Measurements from ENCODE around the gene FAS.
A peak's percentile ranks its signal among the peaks of the same experiment; 100 is the strongest.

Gene FAS

DNA sequence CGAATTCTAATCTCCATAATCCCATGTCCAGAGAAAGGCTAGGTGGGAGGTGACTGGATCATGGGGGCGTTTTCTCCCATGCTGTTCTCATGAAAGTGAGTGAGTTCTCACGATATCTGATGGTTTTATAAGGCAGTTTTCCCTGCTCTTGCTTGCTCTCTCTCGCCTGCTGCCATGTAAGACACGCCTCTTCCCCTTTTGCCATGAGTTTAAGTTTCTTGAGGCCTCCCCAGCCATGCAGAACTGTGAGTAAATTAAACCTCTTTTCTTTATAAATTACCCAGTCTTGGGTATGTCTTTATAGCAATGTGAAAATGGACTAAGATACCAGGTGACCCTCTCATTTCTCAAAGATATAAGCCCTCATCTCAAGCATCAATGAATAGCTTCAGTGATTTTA lies 36.9 kb upstream of the FAS start:
- TF ChIP-seq Cebpa-rat (IDR thresholded peaks at IDR 0.05): no peak
- H3K4me2 ChIP-seq: no peak overlapping the region
- H3K9ac ChIP-seq: no peak overlapping the region
- H3K4me1 ChIP-seq: peaks cover 24% of the 10 kb centered on the region
- H4K20me1 ChIP-seq: no peaks in the 10 kb centered on the region
- no peaks in the 10 kb centered on the region for H3K36me3 ChIP-seq
- no peak overlapping the region for H3K27ac ChIP-seq
- no peaks in the 10 kb centered on the region for H3K9me3 ChIP-seq
- no peak overlapping the region for H3K4me3 ChIP-seq
- no peaks in the 10 kb centered on the region for H3K27me3 ChIP-seq

DNA sequence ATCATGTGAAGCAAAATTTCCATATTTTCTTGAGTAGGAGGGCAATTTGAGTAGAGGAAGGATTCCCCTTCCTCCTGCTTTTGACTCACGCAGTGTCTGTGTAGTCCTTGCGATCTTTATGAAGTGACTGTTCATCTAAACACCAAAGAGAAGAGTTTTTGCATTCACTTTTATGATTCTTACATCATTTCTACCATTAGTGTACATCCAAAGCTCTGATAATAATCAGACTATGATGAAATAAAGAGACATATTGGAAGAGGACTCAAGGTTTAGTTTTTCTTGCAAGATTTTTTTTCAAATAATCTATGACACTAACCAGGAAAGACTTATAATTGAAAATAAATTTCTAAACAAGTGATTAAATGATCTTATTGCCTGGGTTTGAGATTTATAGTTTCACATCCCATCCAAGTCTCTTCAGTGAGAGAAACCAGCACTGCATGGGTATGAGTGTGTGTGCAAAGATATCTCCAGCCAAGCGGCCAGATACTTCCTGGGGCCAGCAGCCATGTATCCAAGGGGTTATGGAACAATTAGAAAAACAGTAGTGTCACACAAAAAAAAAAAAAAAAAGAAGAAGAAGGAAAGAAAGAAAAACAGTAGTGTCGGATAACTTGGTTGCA lies 36.0 kb upstream of the FAS start:
- no peak overlapping the region for H3K27ac ChIP-seq
- H3K4me2 ChIP-seq: no peak overlapping the region
- H4K20me1 ChIP-seq: no peaks in the 10 kb centered on the region
- H3K4me1 ChIP-seq: peaks cover 24% of the 10 kb centered on the region
- H3K9me3 ChIP-seq: no peaks in the 10 kb centered on the region
- no peaks in the 10 kb centered on the region for H3K36me3 ChIP-seq
- TF ChIP-seq Cebpa-rat (IDR thresholded peaks at IDR 0.05): no peak
- H3K9ac ChIP-seq: no peak overlapping the region
- H3K4me3 ChIP-seq: no peak overlapping the region
- no peaks in the 10 kb centered on the region for H3K27me3 ChIP-seq

DNA sequence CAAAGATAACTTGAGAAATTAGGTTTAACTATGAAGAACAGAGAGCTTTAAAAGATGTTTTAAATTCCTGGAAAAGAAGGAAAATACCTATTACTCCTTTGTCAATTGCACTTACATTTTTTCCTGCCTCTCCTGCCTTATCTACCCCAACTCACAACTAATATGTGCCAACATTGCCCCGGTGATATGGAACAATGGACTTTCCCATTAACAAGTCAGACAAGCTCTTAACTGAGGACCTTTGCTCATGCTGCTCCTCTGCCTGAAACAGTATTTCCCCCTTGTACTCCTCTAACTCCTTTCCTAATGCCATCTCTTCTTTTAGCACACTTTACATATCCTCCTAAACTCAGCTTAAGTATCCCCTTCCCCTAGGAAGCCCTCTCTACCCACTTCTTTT lies 33.2 kb upstream of the FAS start:
- no peak for TF ChIP-seq Cebpa-rat (IDR thresholded peaks at IDR 0.05)
- Histone ChIP-seq H3K4me2 (no peak overlapping the region), H3K27me3 (no peaks in the 10 kb centered on the region), H4K20me1 (no peaks in the 10 kb centered on the region), H3K9me3 (no peaks in the 10 kb centered on the region), H3K4me3 (no peak overlapping the region), H3K27ac (no peak overlapping the region), H3K36me3 (no peaks in the 10 kb centered on the region), H3K4me1 (peaks cover 12% of the 10 kb centered on the region), H3K9ac (no peak overlapping the region)

DNA sequence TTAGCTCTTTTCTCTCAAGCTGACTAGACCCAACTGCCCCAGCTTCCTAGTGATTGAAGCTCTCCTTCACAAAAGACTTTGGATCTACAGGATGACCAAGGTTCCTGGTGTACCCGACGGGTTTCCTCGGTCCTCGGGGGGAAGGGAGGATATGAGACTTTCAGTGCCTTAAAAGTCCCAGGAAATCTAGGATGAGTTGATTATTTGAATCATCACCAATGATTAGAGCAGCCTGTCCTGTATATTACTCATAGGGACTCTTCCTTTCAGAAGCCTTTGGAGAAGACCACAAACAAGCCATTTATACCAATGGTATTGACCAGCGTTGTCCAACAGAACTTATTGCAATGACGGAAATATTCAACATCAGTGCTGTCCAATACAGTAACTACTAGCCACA lies 31.9 kb upstream of the FAS start:
- H4K20me1 ChIP-seq: no peaks in the 10 kb centered on the region
- no peak overlapping the region for H3K4me2 ChIP-seq
- H3K4me3 ChIP-seq: no peak overlapping the region
- H3K36me3 ChIP-seq: no peaks in the 10 kb centered on the region
- H3K27ac ChIP-seq: no peak overlapping the region
- no peaks in the 10 kb centered on the region for H3K9me3 ChIP-seq
- peaks cover 21% of the 10 kb centered on the region for H3K4me1 ChIP-seq
- TF ChIP-seq Cebpa-rat (IDR thresholded peaks at IDR 0.05): no peak
- H3K27me3 ChIP-seq: no peaks in the 10 kb centered on the region
- no peak overlapping the region for H3K9ac ChIP-seq

DNA sequence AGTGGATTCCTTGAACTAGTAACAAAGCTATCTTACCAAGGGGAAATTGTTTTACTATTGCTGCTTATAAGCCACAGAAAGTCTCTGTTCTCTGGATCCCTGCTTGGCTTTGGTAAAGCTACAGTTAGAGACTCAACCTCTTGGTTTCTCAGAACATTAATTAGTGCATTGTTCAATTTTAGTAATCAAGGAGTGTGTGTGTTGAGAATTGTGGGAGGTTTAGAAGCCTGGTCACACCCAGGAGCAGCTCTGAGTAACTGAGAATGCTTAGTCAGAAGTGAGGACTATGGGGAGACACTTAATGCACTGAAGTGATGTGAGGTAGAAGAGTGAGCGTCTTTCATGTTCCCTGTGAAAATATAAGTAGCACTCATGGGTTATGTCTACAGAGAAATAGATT lies 29.8 kb upstream of the FAS start:
- no peak for TF ChIP-seq Cebpa-rat (IDR thresholded peaks at IDR 0.05)
- no peaks in the 10 kb centered on the region for H3K27me3 ChIP-seq
- H3K27ac ChIP-seq: no peak overlapping the region
- H4K20me1 ChIP-seq: no peaks in the 10 kb centered on the region
- H3K4me3 ChIP-seq: no peak overlapping the region
- H3K9me3 ChIP-seq: no peaks in the 10 kb centered on the region
- H3K4me2 ChIP-seq: no peak overlapping the region
- no peak overlapping the region for H3K9ac ChIP-seq
- no peaks in the 10 kb centered on the region for H3K36me3 ChIP-seq
- peaks cover 21% of the 10 kb centered on the region for H3K4me1 ChIP-seq

DNA sequence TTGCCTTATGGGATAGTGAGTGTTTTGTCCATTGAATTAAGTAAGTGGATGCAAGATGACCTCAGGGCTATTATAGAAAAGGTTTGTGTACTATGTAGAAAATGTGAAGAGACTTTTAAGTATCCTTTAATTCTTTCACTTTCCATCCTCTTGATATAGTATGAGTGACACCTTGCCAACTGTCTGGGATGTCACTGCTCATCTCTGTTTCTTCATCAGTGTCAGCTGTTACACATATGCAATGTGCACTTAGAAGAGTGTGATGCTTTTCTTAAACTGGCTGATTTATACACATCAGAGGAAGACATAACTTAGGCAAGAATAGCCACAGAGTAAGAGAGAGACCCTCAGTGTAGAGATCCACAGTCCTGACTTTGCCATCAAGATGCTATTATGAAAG lies 29.3 kb upstream of the FAS start:
- Histone ChIP-seq H3K9ac (no peak overlapping the region), H3K4me1 (peaks cover 21% of the 10 kb centered on the region), H4K20me1 (no peaks in the 10 kb centered on the region), H3K27me3 (no peaks in the 10 kb centered on the region), H3K36me3 (no peaks in the 10 kb centered on the region), H3K27ac (no peak overlapping the region), H3K9me3 (no peaks in the 10 kb centered on the region), H3K4me2 (peak overlapping the region; percentile 49; the same call in 1 of the 2 replicates), H3K4me3 (no peak overlapping the region)
- TF ChIP-seq Cebpa-rat (IDR thresholded peaks at IDR 0.05): no peak

DNA sequence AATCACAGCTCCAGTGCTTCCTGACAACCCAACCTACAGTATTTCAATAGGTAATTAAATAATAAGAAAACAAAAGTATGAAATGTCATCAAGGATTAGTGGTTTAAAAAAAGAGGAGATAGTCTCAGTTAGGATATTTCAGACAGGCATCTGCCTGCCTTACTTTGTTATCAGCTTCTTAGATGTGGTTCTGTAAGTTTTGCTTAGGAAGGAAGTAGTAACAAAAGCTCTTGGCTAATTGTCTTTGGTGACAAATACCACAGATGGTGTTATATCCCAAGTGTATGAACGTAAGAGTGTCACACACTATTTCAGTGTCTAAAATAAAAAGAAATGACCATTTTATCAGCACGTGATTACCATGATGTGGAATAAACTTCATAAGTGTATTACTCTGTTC lies 28.3 kb upstream of the FAS start:
- Histone ChIP-seq H3K9ac (no peak overlapping the region), H3K4me2 (peak overlapping the region; percentile 49), H3K27me3 (no peaks in the 10 kb centered on the region), H3K9me3 (no peaks in the 10 kb centered on the region), H3K4me3 (no peak overlapping the region), H3K36me3 (no peaks in the 10 kb centered on the region), H3K4me1 (peaks cover 21% of the 10 kb centered on the region), H3K27ac (no peak overlapping the region), H4K20me1 (no peaks in the 10 kb centered on the region)
- TF ChIP-seq Cebpa-rat (IDR thresholded peaks at IDR 0.05): no peak

DNA sequence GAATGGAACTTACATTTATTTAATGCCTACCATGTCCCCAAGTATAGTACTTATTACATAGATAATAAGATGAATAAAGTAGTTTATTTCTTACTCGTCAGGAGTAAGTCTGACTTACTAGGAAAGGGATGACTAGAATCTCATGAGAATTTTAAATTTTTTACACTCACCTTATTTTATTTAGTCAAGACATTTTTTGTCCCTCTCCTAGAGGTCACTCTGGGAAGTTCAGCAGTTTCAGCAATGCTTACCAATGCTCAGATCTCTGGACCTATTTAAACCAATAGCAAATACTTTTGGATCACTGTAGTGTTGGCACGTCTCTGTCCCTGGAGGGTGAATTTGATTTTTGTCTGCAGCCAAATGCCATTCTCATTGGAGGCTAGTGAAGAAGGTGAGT lies 27.3 kb upstream of the FAS start:
- TF ChIP-seq Cebpa-rat (IDR thresholded peaks at IDR 0.05): no peak
- Histone ChIP-seq H3K4me2 (no peak overlapping the region), H3K9ac (no peak overlapping the region), H4K20me1 (no peaks in the 10 kb centered on the region), H3K27ac (no peak overlapping the region), H3K4me1 (peaks cover 21% of the 10 kb centered on the region), H3K27me3 (no peaks in the 10 kb centered on the region), H3K4me3 (no peak overlapping the region), H3K9me3 (no peaks in the 10 kb centered on the region), H3K36me3 (no peaks in the 10 kb centered on the region)

DNA sequence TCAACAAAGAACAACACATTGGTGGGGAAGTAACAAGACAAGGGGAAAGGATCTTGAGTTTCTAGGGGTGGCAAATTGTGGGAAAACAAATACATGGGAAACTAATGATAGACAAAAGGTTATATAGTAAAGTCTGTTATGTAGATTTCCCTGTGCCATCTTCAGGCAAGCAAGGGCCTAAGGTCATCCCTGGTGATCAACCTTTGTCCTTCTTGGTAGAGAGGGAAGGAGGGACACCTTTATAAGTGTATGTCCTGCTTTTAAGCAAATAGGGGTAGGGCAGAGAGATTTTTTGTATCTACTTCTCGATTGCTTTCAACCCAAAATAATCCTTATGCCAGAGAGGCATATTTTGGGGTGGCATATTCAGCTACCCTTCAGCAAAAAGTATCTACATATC lies 26.2 kb upstream of the FAS start:
- no peak for TF ChIP-seq Cebpa-rat (IDR thresholded peaks at IDR 0.05)
- H3K27me3 ChIP-seq: no peaks in the 10 kb centered on the region
- no peak overlapping the region for H3K9ac ChIP-seq
- H3K4me3 ChIP-seq: no peak overlapping the region
- no peaks in the 10 kb centered on the region for H3K9me3 ChIP-seq
- H3K4me1 ChIP-seq: peaks cover 21% of the 10 kb centered on the region
- H3K27ac ChIP-seq: no peak overlapping the region
- no peak overlapping the region for H3K4me2 ChIP-seq
- no peaks in the 10 kb centered on the region for H4K20me1 ChIP-seq
- H3K36me3 ChIP-seq: no peaks in the 10 kb centered on the region

DNA sequence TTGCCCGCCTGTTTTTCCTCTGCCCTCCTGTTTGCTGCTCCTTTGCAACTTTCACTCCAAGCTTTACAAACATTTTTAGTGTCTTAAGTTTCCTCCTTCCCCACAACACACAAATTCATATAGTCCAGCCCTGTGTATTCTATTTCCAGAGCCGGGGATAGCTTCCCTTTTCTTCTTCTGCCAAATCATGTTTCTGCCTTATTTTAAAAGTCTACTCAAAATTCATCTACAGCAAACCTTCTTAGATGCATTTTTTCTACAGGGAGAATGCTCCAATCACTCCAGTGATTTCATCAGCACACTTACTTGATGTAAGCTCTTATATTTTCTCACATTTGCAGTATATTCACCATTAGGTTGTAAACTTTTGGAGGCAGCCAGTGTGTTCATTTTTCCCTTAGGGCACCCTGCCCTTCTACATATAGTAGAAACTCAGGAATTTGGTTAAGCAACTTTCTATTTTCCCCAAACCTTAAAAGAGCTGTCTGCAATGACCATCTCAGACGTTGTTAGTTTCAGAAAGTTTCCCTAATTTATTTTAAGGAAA lies 25.7 kb upstream of the FAS start:
- TF ChIP-seq Cebpa-rat (IDR thresholded peaks at IDR 0.05): no peak
- Histone ChIP-seq H3K27ac (no peak overlapping the region), H4K20me1 (no peaks in the 10 kb centered on the region), H3K4me1 (peaks cover 21% of the 10 kb centered on the region), H3K4me3 (no peak overlapping the region), H3K4me2 (no peak overlapping the region), H3K36me3 (no peaks in the 10 kb centered on the region), H3K9me3 (no peaks in the 10 kb centered on the region), H3K9ac (no peak overlapping the region), H3K27me3 (no peaks in the 10 kb centered on the region)

DNA sequence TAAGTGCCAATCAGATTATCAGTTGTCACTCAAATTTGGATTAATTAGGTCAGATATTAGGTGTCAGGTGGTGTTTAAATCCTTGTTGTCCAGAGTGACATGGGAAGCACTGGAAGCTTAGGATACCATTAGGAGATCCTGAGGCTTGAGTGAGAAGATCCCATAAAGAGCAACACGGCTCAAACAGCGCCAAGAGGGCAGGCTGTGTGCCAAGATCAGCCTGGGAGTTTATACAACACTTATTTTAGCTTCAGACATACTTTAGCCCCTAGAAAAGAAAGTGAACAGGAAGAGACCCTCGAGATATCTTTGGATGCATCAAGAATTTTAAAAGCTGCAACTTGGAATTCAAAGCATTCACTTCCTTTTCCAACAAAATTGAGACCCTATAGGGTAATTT lies 23.8 kb upstream of the FAS start:
- no peaks in the 10 kb centered on the region for H3K27me3 ChIP-seq
- no peak overlapping the region for H3K27ac ChIP-seq
- no peak overlapping the region for H3K4me3 ChIP-seq
- peaks cover 15% of the 10 kb centered on the region for H3K4me1 ChIP-seq
- H4K20me1 ChIP-seq: no peaks in the 10 kb centered on the region
- TF ChIP-seq Cebpa-rat (IDR thresholded peaks at IDR 0.05): no peak
- no peaks in the 10 kb centered on the region for H3K9me3 ChIP-seq
- no peak overlapping the region for H3K9ac ChIP-seq
- H3K36me3 ChIP-seq: no peaks in the 10 kb centered on the region
- no peak overlapping the region for H3K4me2 ChIP-seq

Data from BLaER1 (cell line).